ENCODE data around the gene SH3RF3. TPM values are rescaled to one million over a fixed set of nuclear protein-coding genes. Genes with fewer than 3 reads are reported as not detected.

The SH3RF3 gene
- total and polyA plus RNA-seq, 2 donors (not counting 1 experiment from before 2014, with no cell fraction given) = 8.3 to 10.1 TPM

DNA sequence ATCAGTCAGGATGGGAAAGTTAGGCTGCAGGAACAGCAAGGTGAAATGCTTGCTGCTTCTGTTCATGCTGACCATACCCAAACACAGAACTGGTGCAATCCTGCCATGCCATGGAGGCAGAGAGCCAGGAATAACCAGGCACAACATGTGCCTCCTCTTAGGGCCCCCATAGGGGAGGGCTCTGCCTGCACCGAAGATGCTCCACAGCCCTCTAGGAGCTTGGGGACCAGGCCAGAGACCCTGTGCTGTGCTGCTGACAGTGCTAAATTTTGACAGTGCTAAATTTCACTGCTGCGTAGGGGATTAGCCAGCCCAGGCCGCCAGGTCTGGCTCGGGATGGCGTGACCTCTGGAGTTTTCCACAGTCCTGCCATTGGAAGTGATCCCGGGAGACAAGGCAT lies 173.3 kb downstream of the SH3RF3 start:
- DNase-seq (ENCODE audit: low read depth in 2 of 2) = no peak
- no peaks in the 10 kb centered on the region for H4K20me1 ChIP-seq (ENCODE audit: control insufficient read depth, extremely low read depth, insufficient read depth, low read length)
- H3K79me2 ChIP-seq (ENCODE audit: control insufficient read depth, insufficient read depth, low read length) = peaks cover 14% of the 10 kb centered on the region

GRCh38 chr2:109304242-109304641 lies 175.2 kb downstream of the SH3RF3 start:
- DNase-seq (ENCODE audit: low read depth in 2 of 2) = no peak
- no peaks in the 10 kb centered on the region for H3K27me3 ChIP-seq (ENCODE audit: control insufficient read depth, insufficient read depth, low read length)
- TF ChIP-seq, protein P1, sequence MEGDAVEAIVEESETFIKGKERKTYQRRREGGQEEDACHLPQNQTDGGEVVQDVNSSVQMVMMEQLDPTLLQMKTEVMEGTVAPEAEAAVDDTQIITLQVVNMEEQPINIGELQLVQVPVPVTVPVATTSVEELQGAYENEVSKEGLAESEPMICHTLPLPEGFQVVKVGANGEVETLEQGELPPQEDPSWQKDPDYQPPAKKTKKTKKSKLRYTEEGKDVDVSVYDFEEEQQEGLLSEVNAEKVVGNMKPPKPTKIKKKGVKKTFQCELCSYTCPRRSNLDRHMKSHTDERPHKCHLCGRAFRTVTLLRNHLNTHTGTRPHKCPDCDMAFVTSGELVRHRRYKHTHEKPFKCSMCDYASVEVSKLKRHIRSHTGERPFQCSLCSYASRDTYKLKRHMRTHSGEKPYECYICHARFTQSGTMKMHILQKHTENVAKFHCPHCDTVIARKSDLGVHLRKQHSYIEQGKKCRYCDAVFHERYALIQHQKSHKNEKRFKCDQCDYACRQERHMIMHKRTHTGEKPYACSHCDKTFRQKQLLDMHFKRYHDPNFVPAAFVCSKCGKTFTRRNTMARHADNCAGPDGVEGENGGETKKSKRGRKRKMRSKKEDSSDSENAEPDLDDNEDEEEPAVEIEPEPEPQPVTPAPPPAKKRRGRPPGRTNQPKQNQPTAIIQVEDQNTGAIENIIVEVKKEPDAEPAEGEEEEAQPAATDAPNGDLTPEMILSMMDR (conservative IDR thresholded peaks at IDR 0.05 in 1 of 2, IDR thresholded peaks at IDR 0.05 in 1 of 2; ENCODE audit: low read depth in 1 of 2, low read length in 2 of 2) = no peak
- TF ChIP-seq EZH2 (IDR thresholded peaks at IDR 0.05; ENCODE audit: low read length, missing control alignments) = no peak
- no peaks in the 10 kb centered on the region for H3K9me3 ChIP-seq (ENCODE audit: control insufficient read depth, insufficient read depth, low read depth, low read length)
- no peak overlapping the region for H3K4me3 ChIP-seq (replicated peaks in 1 of 4; ENCODE audit: control extremely low read depth in 1 of 4, insufficient read depth in 1 of 4, low read depth in 3 of 4, low read length in 4 of 4)
- no peaks in the 10 kb centered on the region for H3K4me1 ChIP-seq (ENCODE audit: control insufficient read depth, extremely low read depth, insufficient read depth, low read length)
- no peak overlapping the region for H3K27ac ChIP-seq (ENCODE audit: insufficient read depth, low read length)
- no peak overlapping the region for H3K4me2 ChIP-seq (ENCODE audit: extremely low read depth, insufficient read depth, low read length)
- H2AFZ ChIP-seq (ENCODE audit: low read length) = no peak overlapping the region
- no peaks in the 10 kb centered on the region for H4K20me1 ChIP-seq (ENCODE audit: control insufficient read depth, extremely low read depth, insufficient read depth, low read length)
- H3K36me3 ChIP-seq (ENCODE audit: control insufficient read depth, insufficient read depth, low read length) = no peaks in the 10 kb centered on the region
- peaks cover 14% of the 10 kb centered on the region for H3K79me2 ChIP-seq (ENCODE audit: control insufficient read depth, insufficient read depth, low read length)
- H3K9ac ChIP-seq (ENCODE audit: insufficient read depth, low read length) = no peak overlapping the region

More for the DNA sequence above, 173.3 kb downstream of the SH3RF3 start:
- H3K4me2 ChIP-seq (ENCODE audit: extremely low read depth, insufficient read depth, low read length) = no peak overlapping the region
- H3K27ac ChIP-seq (ENCODE audit: insufficient read depth, low read length) = no peak overlapping the region
- TF ChIP-seq, protein P1 (conservative IDR thresholded peaks at IDR 0.05 in 1 of 2, IDR thresholded peaks at IDR 0.05 in 1 of 2; ENCODE audit: low read depth in 1 of 2, low read length in 2 of 2) = no peak
- TF ChIP-seq EZH2 (IDR thresholded peaks at IDR 0.05; ENCODE audit: low read length, missing control alignments) = no peak
- no peak overlapping the region for H3K4me3 ChIP-seq (replicated peaks in 1 of 4; ENCODE audit: control extremely low read depth in 1 of 4, insufficient read depth in 1 of 4, low read depth in 3 of 4, low read length in 4 of 4)
- no peaks in the 10 kb centered on the region for H3K36me3 ChIP-seq (ENCODE audit: control insufficient read depth, insufficient read depth, low read length)
- no peak overlapping the region for H3K9ac ChIP-seq (ENCODE audit: insufficient read depth, low read length)
- H3K9me3 ChIP-seq (ENCODE audit: control insufficient read depth, insufficient read depth, low read depth, low read length) = no peaks in the 10 kb centered on the region
- no peaks in the 10 kb centered on the region for H3K4me1 ChIP-seq (ENCODE audit: control insufficient read depth, extremely low read depth, insufficient read depth, low read length)
- no peak overlapping the region for H2AFZ ChIP-seq (ENCODE audit: low read length)
- no peaks in the 10 kb centered on the region for H3K27me3 ChIP-seq (ENCODE audit: control insufficient read depth, insufficient read depth, low read length)

- Histone ChIP-seq H3K79me2 (ENCODE audit: control insufficient read depth, insufficient read depth, low read length) (peaks cover 14% of the 10 kb centered on the region), H3K36me3 (ENCODE audit: control insufficient read depth, insufficient read depth, low read length) (no peaks in the 10 kb centered on the region), H3K9ac (ENCODE audit: insufficient read depth, low read length) (no peak overlapping the region), H3K9me3 (ENCODE audit: control insufficient read depth, insufficient read depth, low read depth, low read length) (no peaks in the 10 kb centered on the region), H3K4me3 (replicated peaks in 1 of 4; ENCODE audit: control extremely low read depth in 1 of 4, insufficient read depth in 1 of 4, low read depth in 3 of 4, low read length in 4 of 4) (no peak overlapping the region), H3K4me1 (ENCODE audit: control insufficient read depth, extremely low read depth, insufficient read depth, low read length) (no peaks in the 10 kb centered on the region), H3K4me2 (ENCODE audit: extremely low read depth, insufficient read depth, low read length) (no peak overlapping the region), H4K20me1 (ENCODE audit: control insufficient read depth, extremely low read depth, insufficient read depth, low read length) (no peaks in the 10 kb centered on the region), H2AFZ (ENCODE audit: low read length) (no peak overlapping the region), H3K27me3 (ENCODE audit: control insufficient read depth, insufficient read depth, low read length) (no peaks in the 10 kb centered on the region), H3K27ac (ENCODE audit: insufficient read depth, low read length) (no peak overlapping the region)
- TF ChIP-seq, protein P1 (conservative IDR thresholded peaks at IDR 0.05 in 1 of 2, IDR thresholded peaks at IDR 0.05 in 1 of 2; ENCODE audit: low read depth in 1 of 2, low read length in 2 of 2) = no peak
- TF ChIP-seq EZH2 (IDR thresholded peaks at IDR 0.05; ENCODE audit: low read length, missing control alignments) = no peak
- DNase-seq (ENCODE audit: low read depth in 2 of 2) = no peak
These were observed 175.9 kb downstream of the SH3RF3 start for GRCh38 chr2:109304731-109305470.

All from fibroblast of lung (primary cell).